Esophagus squamous epithelium (tissue), 4 donors: Measurements from ENCODE around the gene MYCBP2.

Experiments
- CTCF ChIP-seq, 6 experiments: fragments of 450-650 bp in 4 of 6; fragments of 200-600 bp in 2 of 6; sonication (generic) in 2 of 6; IDR thresholded peaks; one replicate each; pipeline ENCODE4 v1.5.1; 2016 to 2019; ENCODE audit warnings: antibody characterized with exemption in 6 of 6, mild to moderate bottlenecking in 4 of 6, moderate library complexity in 4 of 6
- POLR2A ChIP-seq, 4 donors: fragments of 450-650 bp; IDR thresholded peaks; one replicate each; pipeline ENCODE4 v1.6.1; 2017; ENCODE audit warnings: antibody characterized with exemption in 4 of 4, mild to moderate bottlenecking in 4 of 4, moderate library complexity in 3 of 4

- TF ChIP-seq CTCF (IDR thresholded peaks at IDR 0.05) (no peak), POLR2A (IDR thresholded peaks at IDR 0.05) (no peak)
Measured at GRCh38 chr13:77150651-77151050, 176.2 kb downstream of the MYCBP2 start.
